ENCODE measurements around the gene RAPGEF1.

DNA sequence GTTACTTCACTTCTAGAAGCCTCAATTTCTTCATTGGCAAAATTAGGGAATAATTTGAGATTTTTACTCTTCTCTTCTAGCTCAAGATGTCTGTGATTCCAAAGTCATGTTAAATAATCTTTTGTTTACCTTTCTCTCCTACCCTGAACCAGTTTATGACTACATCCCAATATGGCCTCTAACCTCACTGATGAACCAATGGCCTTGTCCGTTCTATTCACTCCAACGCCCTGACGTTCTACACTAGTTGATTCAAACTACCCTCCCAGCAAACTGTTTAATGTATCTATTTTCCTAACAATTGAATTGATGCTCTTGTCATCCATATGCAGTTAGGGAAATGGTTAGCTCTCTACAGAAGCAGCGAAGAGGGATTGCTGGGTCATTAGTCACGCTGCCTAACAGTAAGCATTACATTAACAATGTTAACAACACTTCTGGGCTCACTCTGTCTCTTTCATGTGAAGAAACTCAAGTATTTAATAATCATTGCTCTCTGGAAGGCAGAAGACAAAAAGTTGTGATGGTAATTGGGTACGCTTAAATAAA, 38.0 kb downstream of the RAPGEF1 start:
- TF ChIP-seq CTCF (IDR thresholded peaks at IDR 0.05) (no peak), POLR2A (IDR thresholded peaks at IDR 0.05) (no peak)
